Erythroblast (primary cell): ENCODE data around the gene BRWD1.

ENCODE experiments used
- GATA1 ChIP-seq: IDR thresholded peaks from 2 replicates; pipeline ENCODE4 v1.6.1; 2011; ENCODE audit warnings: low read depth, mild to moderate bottlenecking, control low read depth, low read length, moderate library complexity
- POLR2A ChIP-seq: IDR thresholded peaks from 2 replicates; pipeline ENCODE4 v1.6.1; 2011; ENCODE audit warnings: mild to moderate bottlenecking, low read length

DNA sequence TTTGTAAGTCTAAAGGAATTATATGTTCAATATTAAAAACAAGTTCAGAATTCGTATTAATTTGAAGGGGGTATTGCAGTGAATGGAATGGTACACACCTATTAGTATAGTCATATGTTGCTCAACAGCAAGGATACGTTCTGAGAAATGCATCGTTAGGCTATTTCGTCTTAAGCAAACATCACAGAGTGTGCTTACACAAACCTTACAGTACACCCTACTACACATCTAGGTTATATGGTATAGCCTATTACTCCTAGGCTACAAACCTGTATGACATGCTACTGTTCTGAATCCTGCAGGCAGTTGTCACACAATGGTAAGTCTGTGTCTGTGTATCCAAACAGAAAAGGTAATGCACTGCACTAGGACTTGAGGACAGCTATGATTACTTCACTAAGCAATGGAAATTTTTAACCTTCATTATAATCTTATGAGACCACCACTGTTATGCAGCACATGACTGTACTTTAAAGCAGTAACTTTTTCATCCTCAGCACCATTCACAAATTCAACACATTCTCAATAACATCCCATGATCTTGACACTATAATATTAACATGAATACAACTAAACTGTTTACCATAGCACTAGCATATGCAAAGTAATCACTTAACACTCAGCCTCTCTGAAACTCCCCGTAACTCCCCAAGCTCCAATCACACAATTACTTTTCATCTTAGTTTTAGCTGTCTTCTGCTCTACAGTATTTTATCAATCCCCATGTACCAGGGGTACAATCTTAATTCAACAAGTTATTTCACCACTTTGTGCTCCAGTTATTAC lies 115.8 kb downstream of the BRWD1 start:
- no peak for TF ChIP-seq POLR2A
- TF ChIP-seq GATA1 = no peak
